Measurements from ENCODE around the gene VAC14. TPM values are rescaled to one million over a fixed set of nuclear protein-coding genes. Genes with fewer than 3 reads are reported as not detected.

The VAC14 gene
- total RNA-seq, 1 experiment from 2014 or later = 49.9 TPM

DNA sequence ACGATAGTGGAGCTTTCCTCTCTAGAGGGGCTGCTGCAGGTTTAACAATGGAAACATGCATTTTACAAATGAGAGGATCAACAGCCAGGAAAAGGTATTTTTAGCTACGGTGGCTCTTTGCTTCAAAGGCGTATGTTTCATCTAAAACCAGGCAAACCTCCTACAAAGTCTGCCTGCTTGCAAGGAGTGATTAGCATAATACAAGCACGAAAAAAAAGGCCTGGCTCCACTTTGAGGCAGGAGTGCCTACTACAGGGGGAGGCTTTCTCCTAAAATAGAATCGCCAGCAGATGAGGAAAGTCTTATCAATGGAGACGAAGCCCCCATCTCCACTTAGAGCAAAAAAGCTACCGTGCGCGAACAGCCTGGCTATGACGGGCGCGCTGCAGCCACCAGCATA, 88.0 kb downstream of the VAC14 start:
- WGBS (ENCODE audit: extremely low coverage, insufficient read length, low lambda C conversion rate) = no CpG with 5 or more reads among the region's 12 CpGs
- Mint-ChIP-seq H3K27me3 (ENCODE audit: low read depth) (no peaks in the 10 kb centered on the region), H3K4me1 (peaks cover 61 to 68% of the 10 kb centered on the region in 2 experiments), H3K9me3 (no peaks in the 10 kb centered on the region), H3K27ac (peak overlapping the region; percentile 79 to 82 (median 80); a peak in 5 of 7 replicates), H3K36me3 (ENCODE audit: insufficient read depth in 1 of 3, low read depth in 3 of 3) (peaks cover 3 to 8% (median 6%) of the 10 kb centered on the region in 3 experiments; a peak in 4 of 7 replicates), H3K4me3 (no peak overlapping the region; a peak in 1 of 5 replicates)
- H4K20me1 ChIP-seq (ENCODE audit: control insufficient read depth, insufficient read depth, insufficient read length) = no peaks in the 10 kb centered on the region
- H2BK15ac ChIP-seq (ENCODE audit: low read depth, low read length) = no peak overlapping the region
- no peak overlapping the region for H2BK5ac ChIP-seq (ENCODE audit: insufficient read length, low read length)
- H3K23ac ChIP-seq (ENCODE audit: insufficient read length, low read depth, low read length) = no peak overlapping the region
- no peak overlapping the region for H2BK20ac ChIP-seq (ENCODE audit: low read depth, low read length, poor library complexity, severe bottlenecking)
- no peaks in the 10 kb centered on the region for H3K79me1 ChIP-seq (ENCODE audit: insufficient read depth, low read depth, low read length, poor library complexity, severe bottlenecking)
- H3K27ac ChIP-seq (ENCODE audit: insufficient read length, low read depth, low read length) = no peak overlapping the region
- no peaks in the 10 kb centered on the region for H3K9me3 ChIP-seq (ENCODE audit: control insufficient read depth, low read depth, low read length)
- no peak overlapping the region for H4K5ac ChIP-seq (ENCODE audit: insufficient read length, low read depth, low read length)
- H2AK5ac ChIP-seq (ENCODE audit: insufficient read length, low read length) = no peak overlapping the region
- no peak overlapping the region for H3T11ph ChIP-seq (ENCODE audit: low read length)
- no peak overlapping the region for H2BK12ac ChIP-seq (ENCODE audit: insufficient read length, low read depth, low read length)
- TF ChIP-seq, protein P1, sequence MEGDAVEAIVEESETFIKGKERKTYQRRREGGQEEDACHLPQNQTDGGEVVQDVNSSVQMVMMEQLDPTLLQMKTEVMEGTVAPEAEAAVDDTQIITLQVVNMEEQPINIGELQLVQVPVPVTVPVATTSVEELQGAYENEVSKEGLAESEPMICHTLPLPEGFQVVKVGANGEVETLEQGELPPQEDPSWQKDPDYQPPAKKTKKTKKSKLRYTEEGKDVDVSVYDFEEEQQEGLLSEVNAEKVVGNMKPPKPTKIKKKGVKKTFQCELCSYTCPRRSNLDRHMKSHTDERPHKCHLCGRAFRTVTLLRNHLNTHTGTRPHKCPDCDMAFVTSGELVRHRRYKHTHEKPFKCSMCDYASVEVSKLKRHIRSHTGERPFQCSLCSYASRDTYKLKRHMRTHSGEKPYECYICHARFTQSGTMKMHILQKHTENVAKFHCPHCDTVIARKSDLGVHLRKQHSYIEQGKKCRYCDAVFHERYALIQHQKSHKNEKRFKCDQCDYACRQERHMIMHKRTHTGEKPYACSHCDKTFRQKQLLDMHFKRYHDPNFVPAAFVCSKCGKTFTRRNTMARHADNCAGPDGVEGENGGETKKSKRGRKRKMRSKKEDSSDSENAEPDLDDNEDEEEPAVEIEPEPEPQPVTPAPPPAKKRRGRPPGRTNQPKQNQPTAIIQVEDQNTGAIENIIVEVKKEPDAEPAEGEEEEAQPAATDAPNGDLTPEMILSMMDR (conservative IDR thresholded peaks at IDR 0.05) = no peak
- peaks cover 9% of the 10 kb centered on the region; the same call in 1 of the 2 replicates for H3K4me1 ChIP-seq (ENCODE audit: insufficient read depth, low read length)
- no peak overlapping the region for H2AFZ ChIP-seq (ENCODE audit: low read length)
- H3K56ac ChIP-seq (ENCODE audit: insufficient read length, low read depth, low read length) = no peak overlapping the region
- H3K9ac ChIP-seq (ENCODE audit: extremely low read depth, insufficient read length, low read length) = no peak overlapping the region
- no peaks in the 10 kb centered on the region for H3K79me2 ChIP-seq (ENCODE audit: insufficient read depth, low read length)
- DNase-seq = no peak
- H3K4me2 ChIP-seq (ENCODE audit: insufficient read depth, insufficient read length, low read length) = no peak overlapping the region
- no peak overlapping the region for H2BK120ac ChIP-seq (ENCODE audit: low read depth, low read length, poor library complexity, severe bottlenecking)
- H3K23me2 ChIP-seq (ENCODE audit: insufficient read length, low read depth, low read length, poor library complexity, severe bottlenecking) = no peaks in the 10 kb centered on the region
- H4K91ac ChIP-seq (ENCODE audit: insufficient read length, low read depth, low read length) = no peak overlapping the region
- H3K27me3 ChIP-seq (ENCODE audit: insufficient read depth, low read length) = no peaks in the 10 kb centered on the region
- H3K14ac ChIP-seq (ENCODE audit: insufficient read depth, low read length) = peak overlapping the region; percentile 53; the same call in 1 of the 2 replicates
- H3K4ac ChIP-seq (ENCODE audit: low read depth, low read length) = no peak overlapping the region
- H4K8ac ChIP-seq (replicated peaks; ENCODE audit: insufficient read length, low read depth, low read length) = no peak overlapping the region
- H3K18ac ChIP-seq (ENCODE audit: insufficient read length, low read depth, low read length) = no peak overlapping the region
